SK-N-SH (cell line): ENCODE measurements around the gene FOSL1. TPM values are rescaled to one million over a fixed set of nuclear protein-coding genes. Genes with fewer than 3 reads are reported as not detected.

Experiments
- FOXJ3 ChIP-seq: sonication (generic); formaldehyde crosslinking; IDR thresholded peaks from 2 replicates; pipeline ENCODE4 v1.5.1; 2020; ENCODE audit warnings: mild to moderate bottlenecking, missing genetic modification reagents
- GABPA ChIP-seq: IDR thresholded peaks from 2 replicates; pipeline ENCODE4 v1.4.0; 2012; ENCODE audit warnings: low read depth, mild to moderate bottlenecking
- JUND ChIP-seq: IDR thresholded peaks from 2 replicates; pipeline ENCODE4 v1.4.0; 2012
- MEF2A ChIP-seq: IDR thresholded peaks from 2 replicates; pipeline ENCODE4 v1.4.0; 2012; ENCODE audit warnings: low read depth, borderline replicate concordance
- POLR2AphosphoS5 ChIP-seq: IDR thresholded peaks from 2 replicates; pipeline ENCODE4 v1.6.1; 2012; ENCODE audit warnings: low read depth, low read length
- SIN3A ChIP-seq: IDR thresholded peaks from 2 replicates; pipeline ENCODE4 v1.6.1; 2012; ENCODE audit warnings: low read depth, mild to moderate bottlenecking, low read length, moderate library complexity, borderline replicate concordance
- TCF12 ChIP-seq: IDR thresholded peaks from 2 replicates; pipeline ENCODE4 v1.4.0; 2012
- TEAD4 ChIP-seq: IDR thresholded peaks from 2 replicates; pipeline ENCODE4 v1.4.0; 2012; ENCODE audit warnings: mild to moderate bottlenecking, borderline replicate concordance; ENCODE audit not compliant: insufficient read depth
- USF1 ChIP-seq: IDR thresholded peaks from 2 replicates; pipeline ENCODE4 v1.4.0; 2012; ENCODE audit warnings: low read depth, borderline replicate concordance
- YY1 ChIP-seq: IDR thresholded peaks from 2 replicates; pipeline ENCODE4 v1.4.0; 2012; ENCODE audit warnings: low read depth, mild to moderate bottlenecking
- polyA plus RNA-seq, 3 experiments: library from polyadenylated mRNA; depleted of rRNA; stranded (reverse); fragments of >200 nt; gene quantifications; 2 replicates each; pipeline ENCODE4 v1.2.3, GENCODE V29; 2012
- TF ChIP-seq, protein P1 (sequence below): IDR thresholded peaks from 2 replicates; pipeline ENCODE4; 2012
- TF ChIP-seq, protein P2 (sequence below): IDR thresholded peaks from 2 replicates; pipeline ENCODE4 v1.6.1; 2012; ENCODE audit warnings: mild to moderate bottlenecking, low read depth, low read length, moderate library complexity
- TF ChIP-seq, protein P3 (sequence below): fragments of 150-350 bp; IDR thresholded peaks from 2 replicates; pipeline ENCODE4 v1.6.1; 2017; ENCODE audit warnings: antibody characterized with exemption, low read length, low read depth, borderline replicate concordance
- TF ChIP-seq, protein P4 (sequence below): fragments of 200-600 bp; sonication (generic); IDR thresholded peaks from 2 replicates; pipeline ENCODE4 v1.6.1; 2017; ENCODE audit warnings: antibody characterized with exemption, mild to moderate bottlenecking, moderate library complexity

Gene FOSL1
- polyA plus RNA-seq, 1 of the 3 experiments (the other 2 are of a cell fraction): 30.1 TPM

GRCh38 chr11:65888163-65888814 lies 11.9 kb downstream of the FOSL1 start, which contains the start of gene FIBP (continued):
- TF ChIP-seq, protein P1, sequence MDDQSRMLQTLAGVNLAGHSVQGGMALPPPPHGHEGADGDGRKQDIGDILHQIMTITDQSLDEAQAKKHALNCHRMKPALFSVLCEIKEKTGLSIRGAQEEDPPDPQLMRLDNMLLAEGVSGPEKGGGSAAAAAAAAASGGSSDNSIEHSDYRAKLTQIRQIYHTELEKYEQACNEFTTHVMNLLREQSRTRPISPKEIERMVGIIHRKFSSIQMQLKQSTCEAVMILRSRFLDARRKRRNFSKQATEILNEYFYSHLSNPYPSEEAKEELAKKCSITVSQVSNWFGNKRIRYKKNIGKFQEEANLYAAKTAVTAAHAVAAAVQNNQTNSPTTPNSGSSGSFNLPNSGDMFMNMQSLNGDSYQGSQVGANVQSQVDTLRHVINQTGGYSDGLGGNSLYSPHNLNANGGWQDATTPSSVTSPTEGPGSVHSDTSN: no peak
- TF ChIP-seq JUND (no peak), GABPA (peak; percentile 92), TEAD4 (no peak), POLR2AphosphoS5 (peak; percentile 89), SIN3A (peak; percentile 88; the same call in 1 of the 2 replicates), MEF2A (no peak), USF1 (no peak), TCF12 (no peak), YY1 (peak; percentile 81), FOXJ3 (CRISPR knock-in tag) (no peak; the same call in 1 of the 2 replicates)
- TF ChIP-seq, protein P2, sequence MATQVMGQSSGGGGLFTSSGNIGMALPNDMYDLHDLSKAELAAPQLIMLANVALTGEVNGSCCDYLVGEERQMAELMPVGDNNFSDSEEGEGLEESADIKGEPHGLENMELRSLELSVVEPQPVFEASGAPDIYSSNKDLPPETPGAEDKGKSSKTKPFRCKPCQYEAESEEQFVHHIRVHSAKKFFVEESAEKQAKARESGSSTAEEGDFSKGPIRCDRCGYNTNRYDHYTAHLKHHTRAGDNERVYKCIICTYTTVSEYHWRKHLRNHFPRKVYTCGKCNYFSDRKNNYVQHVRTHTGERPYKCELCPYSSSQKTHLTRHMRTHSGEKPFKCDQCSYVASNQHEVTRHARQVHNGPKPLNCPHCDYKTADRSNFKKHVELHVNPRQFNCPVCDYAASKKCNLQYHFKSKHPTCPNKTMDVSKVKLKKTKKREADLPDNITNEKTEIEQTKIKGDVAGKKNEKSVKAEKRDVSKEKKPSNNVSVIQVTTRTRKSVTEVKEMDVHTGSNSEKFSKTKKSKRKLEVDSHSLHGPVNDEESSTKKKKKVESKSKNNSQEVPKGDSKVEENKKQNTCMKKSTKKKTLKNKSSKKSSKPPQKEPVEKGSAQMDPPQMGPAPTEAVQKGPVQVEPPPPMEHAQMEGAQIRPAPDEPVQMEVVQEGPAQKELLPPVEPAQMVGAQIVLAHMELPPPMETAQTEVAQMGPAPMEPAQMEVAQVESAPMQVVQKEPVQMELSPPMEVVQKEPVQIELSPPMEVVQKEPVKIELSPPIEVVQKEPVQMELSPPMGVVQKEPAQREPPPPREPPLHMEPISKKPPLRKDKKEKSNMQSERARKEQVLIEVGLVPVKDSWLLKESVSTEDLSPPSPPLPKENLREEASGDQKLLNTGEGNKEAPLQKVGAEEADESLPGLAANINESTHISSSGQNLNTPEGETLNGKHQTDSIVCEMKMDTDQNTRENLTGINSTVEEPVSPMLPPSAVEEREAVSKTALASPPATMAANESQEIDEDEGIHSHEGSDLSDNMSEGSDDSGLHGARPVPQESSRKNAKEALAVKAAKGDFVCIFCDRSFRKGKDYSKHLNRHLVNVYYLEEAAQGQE: peak; percentile 16; the same call in 1 of the 2 replicates
- TF ChIP-seq, protein P3, sequence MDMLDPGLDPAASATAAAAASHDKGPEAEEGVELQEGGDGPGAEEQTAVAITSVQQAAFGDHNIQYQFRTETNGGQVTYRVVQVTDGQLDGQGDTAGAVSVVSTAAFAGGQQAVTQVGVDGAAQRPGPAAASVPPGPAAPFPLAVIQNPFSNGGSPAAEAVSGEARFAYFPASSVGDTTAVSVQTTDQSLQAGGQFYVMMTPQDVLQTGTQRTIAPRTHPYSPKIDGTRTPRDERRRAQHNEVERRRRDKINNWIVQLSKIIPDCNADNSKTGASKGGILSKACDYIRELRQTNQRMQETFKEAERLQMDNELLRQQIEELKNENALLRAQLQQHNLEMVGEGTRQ: no peak
- TF ChIP-seq, protein P4, sequence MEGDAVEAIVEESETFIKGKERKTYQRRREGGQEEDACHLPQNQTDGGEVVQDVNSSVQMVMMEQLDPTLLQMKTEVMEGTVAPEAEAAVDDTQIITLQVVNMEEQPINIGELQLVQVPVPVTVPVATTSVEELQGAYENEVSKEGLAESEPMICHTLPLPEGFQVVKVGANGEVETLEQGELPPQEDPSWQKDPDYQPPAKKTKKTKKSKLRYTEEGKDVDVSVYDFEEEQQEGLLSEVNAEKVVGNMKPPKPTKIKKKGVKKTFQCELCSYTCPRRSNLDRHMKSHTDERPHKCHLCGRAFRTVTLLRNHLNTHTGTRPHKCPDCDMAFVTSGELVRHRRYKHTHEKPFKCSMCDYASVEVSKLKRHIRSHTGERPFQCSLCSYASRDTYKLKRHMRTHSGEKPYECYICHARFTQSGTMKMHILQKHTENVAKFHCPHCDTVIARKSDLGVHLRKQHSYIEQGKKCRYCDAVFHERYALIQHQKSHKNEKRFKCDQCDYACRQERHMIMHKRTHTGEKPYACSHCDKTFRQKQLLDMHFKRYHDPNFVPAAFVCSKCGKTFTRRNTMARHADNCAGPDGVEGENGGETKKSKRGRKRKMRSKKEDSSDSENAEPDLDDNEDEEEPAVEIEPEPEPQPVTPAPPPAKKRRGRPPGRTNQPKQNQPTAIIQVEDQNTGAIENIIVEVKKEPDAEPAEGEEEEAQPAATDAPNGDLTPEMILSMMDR: peak; percentile 68
